ENCODE measurements around the gene MED19. TPM values are rescaled to one million over a fixed set of nuclear protein-coding genes. Genes with fewer than 3 reads are reported as not detected.

Gene MED19
- 10 to 100 TPM; 13.8 to 14.9 TPM for total RNA-seq

GRCh38 chr11:57711414-57712255 lies at the start of gene MED19:
Gene MED19 (minus strand): TSS chr11:57712215. CDS start chr11:57712179, 36 bp downstream.
- Mint-ChIP-seq H3K4me1 (peaks cover 45% of the 10 kb centered on the region), H3K27me3 (no peaks in the 10 kb centered on the region), H3K27ac (peak within 1 kb of the TSS; percentile 95), H3K9me3 (no peaks in the 10 kb centered on the region), H3K4me3 (peak within 1 kb of the TSS; percentile 94), H3K36me3 (peaks cover 9% of the 10 kb centered on the region)
- DNase-seq = peak; percentile 78

GRCh38 chr11:57758174-57758573 lies 46.2 kb upstream of the MED19 start:
- DNase-seq = no peak
- Mint-ChIP-seq H3K4me3 (no peak overlapping the region), H3K36me3 (peaks cover 4% of the 10 kb centered on the region), H3K27ac (peak overlapping the region; percentile 4), H3K27me3 (no peaks in the 10 kb centered on the region), H3K9me3 (no peaks in the 10 kb centered on the region), H3K4me1 (peaks cover 13% of the 10 kb centered on the region)

GRCh38 chr11:57752954-57753353 lies 40.9 kb upstream of the MED19 start:
- H3K27ac Mint-ChIP-seq = no peak overlapping the region
- H3K4me3 Mint-ChIP-seq = no peak overlapping the region
- peaks cover 3% of the 10 kb centered on the region for H3K36me3 Mint-ChIP-seq
- no peaks in the 10 kb centered on the region for H3K9me3 Mint-ChIP-seq
- peaks cover 9% of the 10 kb centered on the region for H3K4me1 Mint-ChIP-seq
- no peaks in the 10 kb centered on the region for H3K27me3 Mint-ChIP-seq
- DNase-seq = no peak

GRCh38 chr11:57751676-57752253 lies 39.8 kb upstream of the MED19 start, which contains the start of gene BTBD18:
Gene BTBD18 (minus strand): TSS chr11:57751819. CDS start chr11:57751188, 631 bp downstream.
- DNase-seq = no peak
- H3K9me3 Mint-ChIP-seq = no peaks in the 10 kb centered on the region
- no peaks in the 10 kb centered on the region for H3K27me3 Mint-ChIP-seq
- no peak within 1 kb of the TSS for H3K4me3 Mint-ChIP-seq
- H3K36me3 Mint-ChIP-seq = peaks cover 7% of the 10 kb centered on the region
- H3K4me1 Mint-ChIP-seq = peaks cover 14% of the 10 kb centered on the region
- peak within 1 kb of the TSS; percentile 65 for H3K27ac Mint-ChIP-seq

- peaks cover 17% of the 10 kb centered on the region for H3K4me1 Mint-ChIP-seq
- no peak overlapping the region for H3K4me3 Mint-ChIP-seq
- DNase-seq = no peak
- H3K27ac Mint-ChIP-seq = peak overlapping the region; percentile 35
- H3K27me3 Mint-ChIP-seq = no peaks in the 10 kb centered on the region
- H3K36me3 Mint-ChIP-seq = peaks cover 11% of the 10 kb centered on the region
- H3K9me3 Mint-ChIP-seq = no peaks in the 10 kb centered on the region
These were observed 39.2 kb upstream of the MED19 start for GRCh38 chr11:57751176-57751575.

GRCh38 chr11:57746920-57747319 lies 34.9 kb upstream of the MED19 start:
- peaks cover 44% of the 10 kb centered on the region for H3K4me1 Mint-ChIP-seq
- H3K4me3 Mint-ChIP-seq = no peak overlapping the region
- no peaks in the 10 kb centered on the region for H3K9me3 Mint-ChIP-seq
- DNase-seq = no peak
- H3K36me3 Mint-ChIP-seq = peaks cover 44% of the 10 kb centered on the region
- H3K27me3 Mint-ChIP-seq = no peaks in the 10 kb centered on the region
- peak overlapping the region; percentile 76 for H3K27ac Mint-ChIP-seq

- no peaks in the 10 kb centered on the region for H3K9me3 Mint-ChIP-seq
- peaks cover 45% of the 10 kb centered on the region for H3K4me1 Mint-ChIP-seq
- DNase-seq = no peak
- H3K27ac Mint-ChIP-seq = peak overlapping the region; percentile 68
- H3K4me3 Mint-ChIP-seq = no peak overlapping the region
- no peaks in the 10 kb centered on the region for H3K27me3 Mint-ChIP-seq
- H3K36me3 Mint-ChIP-seq = peaks cover 55% of the 10 kb centered on the region
These were observed 33.2 kb upstream of the MED19 start for GRCh38 chr11:57745206-57745605.

- Mint-ChIP-seq H3K27ac (peak overlapping the region; percentile 68), H3K4me1 (peaks cover 47% of the 10 kb centered on the region), H3K9me3 (no peaks in the 10 kb centered on the region), H3K36me3 (peaks cover 59% of the 10 kb centered on the region), H3K4me3 (no peak overlapping the region), H3K27me3 (no peaks in the 10 kb centered on the region)
- DNase-seq = no peak
These were observed 32.3 kb upstream of the MED19 start for GRCh38 chr11:57744357-57744756.

GRCh38 chr11:57742087-57742452 lies 30.1 kb upstream of the MED19 start:
- H3K9me3 Mint-ChIP-seq = no peaks in the 10 kb centered on the region
- DNase-seq = no peak
- H3K4me3 Mint-ChIP-seq = peak overlapping the region; percentile 99
- H3K36me3 Mint-ChIP-seq = peaks cover 52% of the 10 kb centered on the region
- H3K27ac Mint-ChIP-seq = peak overlapping the region; percentile 99
- no peaks in the 10 kb centered on the region for H3K27me3 Mint-ChIP-seq
- peaks cover 40% of the 10 kb centered on the region for H3K4me1 Mint-ChIP-seq

- Mint-ChIP-seq H3K9me3 (no peaks in the 10 kb centered on the region), H3K36me3 (peaks cover 50% of the 10 kb centered on the region), H3K4me1 (peaks cover 34% of the 10 kb centered on the region), H3K27me3 (no peaks in the 10 kb centered on the region), H3K4me3 (peak within 1 kb of the TSS; percentile 99), H3K27ac (peak within 1 kb of the TSS; percentile 99)
- peak; percentile 98 for DNase-seq
These were observed 29.4 kb upstream of the MED19 start, which contains the start of gene SELENOH for GRCh38 chr11:57741132-57742086. Gene SELENOH (plus strand): TSS chr11:57741491. CDS start chr11:57741596, 105 bp downstream.

- Mint-ChIP-seq H3K36me3 (peaks cover 9% of the 10 kb centered on the region), H3K4me1 (peaks cover 8% of the 10 kb centered on the region), H3K27me3 (no peaks in the 10 kb centered on the region), H3K27ac (peak overlapping the region; percentile 48), H3K9me3 (no peaks in the 10 kb centered on the region), H3K4me3 (no peak overlapping the region)
- DNase-seq = no peak
These were observed 23.7 kb upstream of the MED19 start for GRCh38 chr11:57735619-57736298.

GRCh38 chr11:57732661-57733060 lies 20.6 kb upstream of the MED19 start:
- H3K4me1 Mint-ChIP-seq = peaks cover 16% of the 10 kb centered on the region
- H3K27me3 Mint-ChIP-seq = no peaks in the 10 kb centered on the region
- H3K4me3 Mint-ChIP-seq = no peak overlapping the region
- peaks cover 8% of the 10 kb centered on the region for H3K36me3 Mint-ChIP-seq
- no peaks in the 10 kb centered on the region for H3K9me3 Mint-ChIP-seq
- no peak overlapping the region for H3K27ac Mint-ChIP-seq
- no peak for DNase-seq

GRCh38 chr11:57729479-57729878 lies 17.5 kb upstream of the MED19 start:
- Mint-ChIP-seq H3K4me3 (no peak overlapping the region), H3K27me3 (no peaks in the 10 kb centered on the region), H3K36me3 (peaks cover 8% of the 10 kb centered on the region), H3K27ac (no peak overlapping the region), H3K9me3 (no peaks in the 10 kb centered on the region), H3K4me1 (peaks cover 14% of the 10 kb centered on the region)
- no peak for DNase-seq

- peaks cover 5% of the 10 kb centered on the region for H3K36me3 Mint-ChIP-seq
- H3K9me3 Mint-ChIP-seq = no peaks in the 10 kb centered on the region
- H3K4me3 Mint-ChIP-seq = no peak overlapping the region
- peaks cover 14% of the 10 kb centered on the region for H3K4me1 Mint-ChIP-seq
- no peak for DNase-seq
- H3K27me3 Mint-ChIP-seq = no peaks in the 10 kb centered on the region
- H3K27ac Mint-ChIP-seq = no peak overlapping the region
These were observed 16.8 kb upstream of the MED19 start for GRCh38 chr11:57728829-57729228.
